ENCODE data around the gene AADACL3. TPM values are rescaled to one million over a fixed set of nuclear protein-coding genes. Genes with fewer than 3 reads are reported as not detected.
A peak's percentile ranks its signal among the peaks of the same experiment; 100 is the strongest.
"Not testable (repeated sequence)": the region's sequence is repeated elsewhere in the genome, so short reads cannot be mapped to it uniquely, and the experiment has no call there.

The AADACL3 gene
- not detected for polyA plus RNA-seq (2013, experiment 1 of 2; ENCODE audit: insufficient read length)
- polyA plus RNA-seq (2013, experiment 2 of 2; ENCODE audit: insufficient read length): not detected

GRCh38 chr1:12715896-12716437, at the start of gene AADACL3:
TSS of gene AADACL3 (plus strand) at chr1:12716110. CDS start at chr1:12716177, 67 bp downstream.
- DNase-seq: no peak

- DNase-seq: no peak
Observed at GRCh38 chr1:12666141-12666735, 49.7 kb upstream of the AADACL3 start.

DNA sequence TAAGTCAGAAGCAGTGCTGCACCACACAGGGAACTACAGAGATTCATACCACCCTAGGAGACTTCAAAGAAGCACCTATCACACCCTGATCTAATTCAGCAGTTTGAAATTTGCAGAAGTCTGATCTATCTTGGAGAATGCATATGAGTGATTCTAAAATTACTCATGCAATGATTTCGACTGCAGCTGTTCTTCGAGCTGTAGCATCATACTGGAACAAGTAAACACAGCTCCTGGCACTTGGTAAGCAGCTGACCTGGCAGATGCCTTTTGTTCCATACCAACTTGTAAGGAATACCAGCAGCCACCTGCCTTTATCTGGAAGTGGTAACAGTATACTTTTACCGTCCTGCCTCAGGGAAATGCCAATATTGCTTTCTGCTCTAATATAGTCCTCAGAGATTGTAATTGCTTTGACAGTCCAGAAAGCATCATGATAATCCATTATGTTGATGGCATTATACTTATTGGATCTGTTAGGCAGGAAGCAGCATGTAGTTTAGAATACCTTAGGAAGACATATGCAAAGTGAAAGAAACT, 46.3 kb upstream of the AADACL3 start:
- no peak for DNase-seq

DNA sequence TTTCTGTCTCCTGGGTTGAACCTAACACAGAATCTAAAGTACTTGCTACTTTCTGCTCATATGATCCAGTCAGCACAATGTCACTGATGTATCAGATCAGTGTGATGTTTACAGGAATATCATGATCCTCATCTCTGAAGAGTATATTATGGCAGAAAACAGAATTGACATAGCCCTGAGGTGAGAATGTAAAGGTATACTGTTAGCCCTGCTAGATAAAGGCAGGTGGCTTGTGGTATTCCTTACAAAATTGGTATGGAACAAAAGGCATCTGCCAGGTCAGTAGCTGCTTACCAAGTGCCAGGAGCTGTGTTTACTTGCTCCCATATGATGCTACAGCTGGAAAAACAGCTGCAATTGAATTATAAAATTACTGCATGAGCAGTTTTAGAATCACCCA, 41.6 kb upstream of the AADACL3 start:
- DNase-seq: no peak

DNA sequence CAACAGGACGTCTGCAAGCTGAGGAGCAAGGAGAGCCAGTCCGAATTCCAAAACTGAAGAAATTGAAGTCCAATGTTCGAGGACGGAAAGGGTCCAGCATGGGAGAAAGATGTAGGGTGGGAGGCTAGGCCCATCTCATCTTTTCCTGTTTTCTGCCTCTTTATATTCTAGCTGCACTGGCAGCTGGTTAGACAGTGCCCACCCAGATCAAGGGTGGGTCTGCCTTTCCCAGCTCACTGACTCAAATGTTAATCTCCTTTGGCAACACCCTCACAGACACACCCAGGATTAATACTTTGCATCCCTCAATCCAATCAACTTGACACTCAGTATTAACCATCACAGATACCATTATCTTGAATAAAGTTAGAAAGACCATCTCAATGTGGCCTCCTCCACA, 39.8 kb upstream of the AADACL3 start:
- DNase-seq: not testable (repeated sequence)

GRCh38 chr1:12677565-12677964, 38.3 kb upstream of the AADACL3 start:
- DNase-seq: no peak

GRCh38 chr1:12678350-12678749, 37.6 kb upstream of the AADACL3 start:
- DNase-seq: no peak

GRCh38 chr1:12678820-12679219, 37.1 kb upstream of the AADACL3 start:
- DNase-seq: no peak

DNA sequence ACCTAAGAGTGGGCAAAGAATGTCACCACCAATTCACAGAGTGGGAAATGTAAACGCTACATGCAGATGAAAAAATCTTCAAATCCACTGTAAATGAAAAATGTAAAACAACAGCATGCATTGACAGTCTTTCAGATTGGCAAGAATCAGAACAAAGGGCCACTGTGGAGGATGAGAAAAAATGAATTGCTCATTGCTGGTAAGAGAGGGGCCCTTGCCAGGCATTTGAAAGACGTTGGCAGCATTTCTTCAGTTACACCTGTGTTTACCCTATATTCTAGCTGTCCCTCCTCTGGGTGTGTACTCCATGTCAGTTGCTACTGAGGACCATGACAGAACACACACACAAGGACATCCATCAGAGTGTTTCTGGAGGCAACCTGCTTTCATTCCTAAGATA, 25.8 kb upstream of the AADACL3 start:
- DNase-seq: no peak

DNA sequence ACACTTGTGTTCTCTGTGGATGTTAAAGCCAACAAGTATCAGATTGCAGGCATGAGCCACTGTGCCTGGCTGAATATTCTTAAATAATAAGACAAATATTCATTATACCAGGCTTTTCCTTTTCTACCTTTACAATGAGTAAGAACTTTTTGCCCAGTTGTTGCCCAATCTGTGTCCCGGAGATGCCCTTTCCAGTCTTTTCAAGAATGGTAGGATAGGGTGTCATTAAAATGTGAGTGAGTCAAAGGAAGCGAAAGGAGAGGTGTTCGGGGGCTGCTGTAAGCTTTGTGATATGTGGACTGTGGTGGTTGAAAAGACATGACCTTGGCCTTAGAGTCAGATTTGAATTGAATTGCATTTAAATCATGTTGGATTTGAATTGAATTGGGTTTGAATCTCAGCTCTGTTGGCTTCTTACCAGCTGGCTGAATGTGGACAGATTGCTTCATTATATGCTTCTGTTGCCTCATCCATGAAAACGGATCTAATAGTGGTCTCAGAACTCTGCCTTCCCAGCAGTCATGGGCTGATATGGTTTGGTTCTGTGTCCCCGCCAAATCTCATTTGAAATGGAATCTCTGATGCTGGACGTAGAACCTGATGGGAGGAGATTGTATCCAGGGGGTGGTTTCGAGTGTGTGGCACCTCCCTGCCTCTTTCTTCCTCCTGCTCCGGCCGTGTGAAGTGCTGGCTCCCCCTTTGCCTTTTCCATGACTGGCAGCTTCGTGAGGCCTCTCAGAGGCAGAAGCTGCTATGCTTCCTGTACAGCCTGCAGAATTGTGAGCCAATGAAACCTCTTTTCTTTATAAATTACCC, 22.7 kb upstream of the AADACL3 start:
- peak; percentile 26 for DNase-seq

- no peak for DNase-seq
Observed at GRCh38 chr1:12696658-12697057, 19.3 kb upstream of the AADACL3 start.

- DNase-seq: peak; percentile 84
Observed at GRCh38 chr1:12697397-12697796, 18.5 kb upstream of the AADACL3 start.

DNA sequence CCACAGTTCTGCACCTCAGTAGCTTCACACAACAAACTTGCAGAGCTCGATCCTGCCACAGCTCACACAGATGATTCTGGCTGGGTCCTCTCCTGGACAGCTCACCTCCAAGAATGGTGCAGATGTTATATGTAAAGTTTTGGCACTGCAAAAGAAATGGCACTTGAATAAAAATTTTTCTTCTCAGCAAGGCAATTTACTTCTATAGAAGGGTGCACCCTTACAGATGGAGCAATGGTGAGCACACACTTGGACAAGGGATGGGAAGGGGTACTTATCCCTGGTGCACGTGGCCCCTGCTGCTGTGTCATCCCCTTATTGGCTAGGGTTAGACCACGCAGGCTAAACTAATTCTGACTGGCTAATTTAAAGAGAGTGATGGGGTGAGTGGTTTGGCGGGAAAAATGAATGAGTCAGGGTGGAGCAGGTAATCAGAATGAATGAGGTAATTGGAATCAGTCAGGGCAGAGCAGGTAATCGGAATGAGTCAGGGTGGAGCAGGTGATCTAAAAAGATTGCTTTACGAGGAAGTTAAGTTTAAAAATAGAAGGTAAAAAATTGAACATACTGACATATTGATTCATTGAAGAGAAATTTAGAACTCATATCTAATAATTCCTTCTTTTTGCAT, 12.0 kb upstream of the AADACL3 start:
- no peak for DNase-seq

DNA sequence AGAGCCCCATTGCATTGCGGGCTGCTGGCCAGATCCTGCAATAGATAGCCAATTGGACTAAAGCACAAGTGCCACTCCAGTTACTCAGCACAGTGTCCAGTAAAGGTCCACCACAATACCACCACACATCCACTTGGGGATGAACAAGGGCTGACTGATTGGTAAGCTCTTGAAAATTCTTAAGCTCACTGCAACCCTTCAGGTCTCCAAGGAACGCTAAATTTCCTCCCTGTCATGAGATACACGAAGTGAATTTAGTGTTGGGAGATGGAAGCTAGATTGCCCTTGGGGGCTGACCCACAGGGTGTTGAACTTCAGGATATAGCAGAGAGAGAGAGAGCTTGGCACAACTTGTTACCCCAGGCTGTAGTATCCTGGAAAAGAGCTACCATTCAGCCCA, 9.8 kb upstream of the AADACL3 start:
- DNase-seq: no peak

- DNase-seq: no peak
Observed at GRCh38 chr1:12708396-12709090, 7.4 kb upstream of the AADACL3 start.

DNA sequence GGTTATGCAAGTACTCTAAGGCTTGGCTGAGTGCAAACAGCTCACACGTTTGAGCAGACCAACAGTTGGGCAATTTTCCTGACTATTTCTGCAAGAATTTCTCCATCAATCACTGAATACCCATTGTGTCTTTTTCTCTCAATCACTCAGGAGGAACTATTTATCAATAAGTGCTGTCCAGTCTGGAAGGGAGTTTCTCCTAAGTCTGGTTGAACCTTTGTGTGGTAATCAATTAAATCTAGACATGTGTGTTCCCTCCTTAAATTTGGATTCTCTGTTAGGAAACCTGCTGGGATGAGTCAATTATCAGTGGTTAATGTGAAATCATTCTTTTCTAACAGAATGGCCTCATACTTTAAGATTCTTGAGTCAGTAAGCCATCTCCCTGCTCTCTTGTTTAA, 6.8 kb upstream of the AADACL3 start:
- DNase-seq: peak; percentile 61

- DNase-seq: peak; percentile 62
Observed at GRCh38 chr1:12709696-12710095, 6.2 kb upstream of the AADACL3 start.

DNA sequence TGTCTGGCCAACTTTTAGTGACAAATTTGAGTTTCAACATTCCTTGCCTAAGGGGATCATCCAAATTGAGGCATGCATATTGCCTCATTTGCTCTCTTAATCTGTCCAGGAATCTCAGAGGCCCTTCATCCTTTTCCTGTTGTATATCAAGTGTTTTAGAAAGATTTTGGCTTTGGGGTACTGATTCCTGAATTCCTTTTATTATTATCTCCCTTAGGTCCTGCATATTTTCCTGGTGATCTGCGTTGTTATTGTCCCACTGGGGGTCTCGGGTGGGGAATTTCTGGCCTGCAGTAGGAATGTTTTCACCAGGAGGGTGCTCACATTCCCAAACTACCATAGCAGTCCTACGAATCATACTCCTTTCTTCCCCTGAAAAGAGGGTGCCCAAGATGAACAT, 4.4 kb upstream of the AADACL3 start:
- peak; percentile 77 for DNase-seq

DNA sequence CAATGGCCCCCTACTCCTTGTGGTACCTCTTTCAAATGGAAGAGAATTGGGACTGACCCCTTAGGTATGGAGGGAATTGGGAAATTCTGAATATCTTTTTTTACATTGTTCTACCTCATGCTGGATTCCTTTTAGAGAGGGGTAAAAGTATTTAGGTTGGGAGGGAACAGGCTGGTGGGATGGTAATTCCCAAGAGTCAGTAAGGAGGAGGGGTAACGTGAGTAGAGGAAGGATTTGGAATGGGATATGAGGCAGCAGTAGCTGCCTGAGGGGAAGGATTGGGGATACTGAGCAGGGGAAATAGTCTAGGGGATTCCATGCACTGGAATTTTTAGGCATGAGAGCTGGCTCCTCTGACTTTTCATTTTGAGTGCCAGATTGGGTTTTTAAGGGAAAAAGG, 3.8 kb upstream of the AADACL3 start:
- peak; percentile 51 for DNase-seq

DNA sequence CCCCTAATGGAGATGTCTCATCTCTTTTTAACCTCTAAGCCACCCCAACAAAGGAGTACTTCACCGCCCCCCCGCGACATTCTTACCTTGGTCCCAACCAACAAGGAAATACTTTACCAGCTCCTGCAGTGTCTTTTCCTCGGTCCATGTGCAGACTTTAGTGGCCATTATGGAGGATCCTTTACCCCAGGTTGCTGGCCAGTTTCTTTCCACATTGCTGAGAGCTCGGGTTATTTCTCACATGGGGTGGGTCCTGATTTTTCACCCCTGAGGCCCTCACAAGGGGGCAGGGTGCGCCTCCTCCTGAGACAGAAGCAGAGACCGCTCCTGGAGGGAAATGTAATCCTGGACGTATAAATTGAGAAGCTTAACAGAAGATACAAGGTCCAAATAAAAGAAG, 3.0 kb upstream of the AADACL3 start:
- no peak for DNase-seq

DNA sequence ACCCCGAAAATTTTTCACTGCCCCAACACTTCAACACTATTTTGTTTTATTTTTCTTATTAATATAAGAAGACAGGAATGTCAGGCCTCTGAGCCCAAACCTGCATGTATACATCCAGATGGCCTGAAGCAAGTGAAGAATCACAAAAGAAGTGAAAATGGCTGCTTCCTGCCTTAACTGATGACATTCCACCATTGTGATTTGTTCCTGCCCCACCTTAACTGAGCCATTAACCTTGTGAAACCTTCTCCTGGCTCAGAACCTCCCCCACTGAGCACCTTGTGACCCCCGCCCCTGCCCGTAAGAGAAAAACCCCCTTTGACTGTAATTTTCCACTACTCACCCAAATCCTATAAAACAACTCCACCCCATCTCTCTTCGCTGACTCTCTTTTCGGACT, 2.3 kb upstream of the AADACL3 start:
- DNase-seq: not testable (repeated sequence)

DNA sequence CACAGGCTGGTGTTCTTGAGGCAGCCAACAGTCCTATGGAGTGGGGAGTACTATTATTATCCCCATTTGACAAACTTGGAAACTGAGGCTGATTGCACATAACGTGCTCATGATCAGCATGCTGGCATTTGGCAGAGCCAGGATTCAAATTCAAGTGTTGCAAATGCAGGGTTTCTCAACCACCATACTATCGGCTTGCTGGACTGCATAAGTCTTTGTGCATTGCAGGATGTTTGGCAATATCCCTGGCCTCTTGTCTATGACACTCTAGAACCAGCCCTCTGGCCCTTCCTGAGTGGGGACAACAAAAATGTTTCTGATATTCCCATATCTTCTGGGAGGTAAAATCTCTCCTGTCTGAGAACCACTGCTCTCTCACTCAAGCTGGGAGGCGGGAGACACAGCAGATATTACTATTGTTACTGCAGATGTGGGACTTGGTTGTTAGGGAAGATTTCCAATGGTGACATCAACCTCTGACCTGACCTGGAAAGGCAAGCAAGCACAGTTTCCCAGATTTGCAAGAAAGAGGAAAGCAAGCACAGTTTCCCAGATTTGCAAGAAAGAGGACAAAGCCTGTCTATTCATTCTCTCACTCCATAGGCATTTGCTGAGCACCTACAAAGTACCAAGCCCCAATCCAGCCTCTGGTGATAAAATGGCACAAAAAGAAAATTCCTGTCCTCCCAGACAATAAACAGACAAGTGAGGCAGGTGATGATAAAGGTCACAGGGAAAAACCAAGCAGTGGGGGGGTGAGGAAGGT, 1.0 kb upstream of the AADACL3 start:
- DNase-seq: no peak
